CD4-positive, alpha-beta memory T cell (primary cell): ENCODE measurements around the gene CBX1. TPM values are rescaled to one million over a fixed set of nuclear protein-coding genes. Genes with fewer than 3 reads are reported as not detected.

Experiments
- CTCF ChIA-PET: fragments of 350-600 bp; sonication (Branson Sonifier 250); formaldehyde crosslinking; loops from one replicate; lab custom pipeline; 2021; ENCODE audit warnings: inconsistent platforms; ENCODE audit not compliant: partially characterized antibody; lab: Charles Lee
- POLR2A ChIA-PET: fragments of 350-600 bp; sonication (Branson Sonifier 250); formaldehyde crosslinking; loops from one replicate; lab custom pipeline; 2021; ENCODE audit not compliant: partially characterized antibody; lab: Charles Lee
- DNase-seq, 5 donors: peaks; one replicate each; pipeline versions ENCODE4 v3.0.0 to v3.0.0-alpha.2; 2020 to 2022; ENCODE audit warnings: mixed read lengths in 1 of 5
- H3K27ac ChIP-seq: one replicate; pipeline ENCODE4 v1.7.0; 2013; ENCODE audit warnings: low read depth, low read length
- H3K27me3 ChIP-seq: 2 replicates; pipeline ENCODE4 v1.7.0; 2013; ENCODE audit warnings: mild to moderate bottlenecking, low read length, moderate library complexity; ENCODE audit not compliant: insufficient read depth
- H3K36me3 ChIP-seq: 2 replicates; pipeline ENCODE4 v1.7.0; 2013; ENCODE audit warnings: mild to moderate bottlenecking, low read length, moderate library complexity; ENCODE audit not compliant: insufficient read depth
- H3K4me1 ChIP-seq: 2 replicates; pipeline ENCODE4 v1.7.0; 2013; ENCODE audit warnings: mild to moderate bottlenecking, low read length, moderate library complexity; ENCODE audit not compliant: insufficient read depth
- H3K4me3 ChIP-seq, 2 donors: one replicate each; pipeline ENCODE4 v1.7.0; 2013; ENCODE audit warnings: low read length in 2 of 2, mild to moderate bottlenecking in 1 of 2
- H3K9me3 ChIP-seq, 2 donors: one replicate each; pipeline ENCODE4 v1.7.0; 2013; ENCODE audit warnings: low read length in 2 of 2, control low read depth in 1 of 2; ENCODE audit not compliant: control insufficient read depth in 1 of 2
- H3K27ac Mint-ChIP-seq, 7 donors: one replicate each; pipeline ENCODE4 v1.8.0; 2020 to 2021; ENCODE audit warnings: mixed read lengths in 7 of 7, mild to moderate bottlenecking in 6 of 7, inconsistent platforms in 3 of 7, moderate library complexity in 3 of 7
- H3K27me3 Mint-ChIP-seq, 2 donors: one replicate each; pipeline ENCODE4 v1.8.0; 2020 to 2021; ENCODE audit warnings: mixed read lengths in 2 of 2
- H3K36me3 Mint-ChIP-seq, 2 donors: one replicate each; pipeline ENCODE4 v1.8.0; 2020 to 2021; ENCODE audit warnings: mixed read lengths in 2 of 2, inconsistent platforms in 1 of 2, mild to moderate bottlenecking in 1 of 2
- H3K4me1 Mint-ChIP-seq, 4 donors: one replicate each; pipeline ENCODE4 v1.8.0; 2020 to 2021; ENCODE audit warnings: mixed read lengths in 4 of 4, mild to moderate bottlenecking in 1 of 4
- H3K4me3 Mint-ChIP-seq, 8 donors: one replicate each; pipeline ENCODE4 v1.8.0; 2020 to 2021; ENCODE audit warnings: mixed read lengths in 8 of 8, mild to moderate bottlenecking in 7 of 8, moderate library complexity in 6 of 8, inconsistent platforms in 3 of 8
- H3K9me3 Mint-ChIP-seq, 8 donors: one replicate each; pipeline ENCODE4 v1.8.0; 2020 to 2021; ENCODE audit warnings: mixed read lengths in 8 of 8, mild to moderate bottlenecking in 5 of 8, inconsistent platforms in 3 of 8, moderate library complexity in 1 of 8
- intact Hi-C: fragments of 100-400 bp; cut with micrococcal nuclease; formaldehyde crosslinking; loops from one replicate; pipeline ENCODE4 v1.15.1; 2023
- polyA plus RNA-seq, 2 donors: library from polyadenylated mRNA; unstranded; fragments of 300-500 nt; fragmentation: Illumina TruSeq; gene quantifications; one replicate each; pipeline ENCODE4 v1.2.3, GENCODE V29; 2021
- total RNA-seq, 2 experiments: library from RNA; stranded (reverse); gene quantifications; one replicate each; pipeline ENCODE4 v1.2.3, GENCODE V29; 2021

Gene CBX1
- total and polyA plus RNA-seq, 4 experiments from 2014 or later, result 10.1 to 37.1 (median 26.9) TPM

DNA sequence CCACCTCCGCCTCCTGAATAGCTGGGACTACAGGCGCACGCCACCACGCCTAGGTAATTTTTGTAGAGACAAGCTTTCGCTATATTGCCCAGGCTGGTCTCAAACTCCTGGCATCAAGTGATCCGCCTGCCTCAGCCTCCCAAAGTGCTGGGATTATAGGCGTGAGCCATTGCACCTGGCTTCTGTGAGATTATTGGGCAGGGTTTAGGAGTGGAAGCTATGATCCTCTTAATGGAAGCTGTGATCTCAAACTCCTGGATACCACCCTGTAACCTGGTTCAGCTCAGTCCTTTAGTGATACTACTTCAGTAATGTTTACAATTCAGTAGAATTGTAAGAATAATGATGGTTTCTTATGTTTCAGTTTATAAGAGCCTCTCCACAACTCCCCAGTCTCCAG is 39.0 kb downstream of the CBX1 start:
- no peaks in the 10 kb centered on the region for H3K9me3 Mint-ChIP-seq
- CTCF ChIA-PET, result interaction anchor here (1.1 to 1.4 kb wide), 2 partner anchors 12 to 35 kb away, joined by 3 to 10 read pairs; no protein-coding TSS in a partner anchor

DNA sequence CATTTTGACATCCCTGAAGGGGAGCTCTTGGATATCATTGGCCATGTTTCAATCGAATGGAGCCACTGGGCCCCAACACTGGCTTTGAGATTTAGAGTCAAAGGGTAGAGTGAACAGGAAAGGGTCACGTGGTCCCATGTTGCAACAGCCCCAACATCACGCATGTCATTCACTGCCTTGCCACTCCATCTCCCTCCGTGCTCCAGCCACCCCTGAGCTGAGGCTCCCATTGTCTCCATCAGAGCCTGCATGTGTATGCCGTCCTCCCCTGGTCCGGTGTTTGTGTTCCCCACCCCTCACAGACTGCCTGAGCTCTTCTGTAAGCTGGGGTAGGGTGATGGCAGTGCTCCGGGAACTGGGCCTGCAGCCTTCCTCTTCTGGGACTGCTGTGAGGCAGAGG is 41.0 kb downstream of the CBX1 start:
- Histone ChIP-seq H3K9me3 (no peaks in the 10 kb centered on the region), H3K36me3 (peaks cover 59% of the 10 kb centered on the region), H3K27ac (no peak overlapping the region), H3K27me3 (no peaks in the 10 kb centered on the region), H3K4me3 (no peak overlapping the region), H3K4me1 (peaks cover under 1% of the 10 kb centered on the region)
- H3K4me3 Mint-ChIP-seq, result no peak overlapping the region
- ChIA-PET CTCF (interaction anchor here (3.7 kb wide), 1 partner anchor 19 kb away, joined by 17 read pairs; no protein-coding TSS in a partner anchor), POLR2A (no interaction called here)
- H3K4me1 Mint-ChIP-seq, result peaks cover 4 to 15% (median 11%) of the 10 kb centered on the region in 4 donors
- DNase-seq, result no peak
- no peaks in the 10 kb centered on the region for H3K9me3 Mint-ChIP-seq
- H3K27me3 Mint-ChIP-seq, result no peaks in the 10 kb centered on the region
- intact Hi-C loops, result no loop called here
- peaks cover 51 to 81% of the 10 kb centered on the region in 2 donors for H3K36me3 Mint-ChIP-seq
- H3K27ac Mint-ChIP-seq, result no peak overlapping the region

More for the DNA sequence above, 39.0 kb downstream of the CBX1 start:
- Mint-ChIP-seq H3K4me1 (peaks cover 0 to 4% (median 2%) of the 10 kb centered on the region in 4 donors), H3K27ac (no peak overlapping the region), H3K36me3 (peaks cover 43 to 74% of the 10 kb centered on the region in 2 donors), H3K4me3 (no peak overlapping the region), H3K27me3 (no peaks in the 10 kb centered on the region)
- H3K4me3 ChIP-seq, result no peak overlapping the region
- no peaks in the 10 kb centered on the region for H3K4me1 ChIP-seq
- H3K9me3 ChIP-seq, result no peaks in the 10 kb centered on the region
- DNase-seq, result no peak
- POLR2A ChIA-PET, result interaction anchor here (1.2 to 1.4 kb wide), 2 partner anchors 13 to 15 kb away, joined by 3 to 6 read pairs; no protein-coding TSS in a partner anchor
- H3K36me3 ChIP-seq, result peaks cover 51% of the 10 kb centered on the region
- intact Hi-C loops, result no loop called here
- no peak overlapping the region for H3K27ac ChIP-seq
- no peaks in the 10 kb centered on the region for H3K27me3 ChIP-seq

DNA sequence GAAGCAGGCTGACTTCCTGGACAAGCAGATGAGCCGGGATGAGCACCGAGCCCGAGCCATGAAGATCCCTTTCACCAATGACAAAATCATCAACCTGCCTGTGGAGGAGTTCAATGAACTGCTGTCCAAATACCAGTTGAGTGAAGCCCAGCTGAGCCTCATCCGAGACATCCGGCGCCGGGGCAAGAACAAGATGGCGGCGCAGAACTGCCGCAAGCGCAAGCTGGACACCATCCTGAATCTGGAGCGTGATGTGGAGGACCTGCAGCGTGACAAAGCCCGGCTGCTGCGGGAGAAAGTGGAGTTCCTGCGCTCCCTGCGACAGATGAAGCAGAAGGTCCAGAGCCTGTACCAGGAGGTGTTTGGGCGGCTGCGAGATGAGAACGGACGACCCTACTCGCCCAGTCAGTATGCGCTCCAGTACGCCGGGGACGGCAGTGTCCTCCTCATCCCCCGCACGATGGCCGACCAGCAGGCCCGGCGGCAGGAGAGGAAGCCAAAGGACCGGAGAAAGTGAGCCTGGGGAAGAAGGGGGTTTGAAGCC is 42.1 kb downstream of the CBX1 start:
- Histone ChIP-seq H3K4me3 (no peak overlapping the region), H3K9me3 (no peaks in the 10 kb centered on the region), H3K36me3 (peaks cover 60% of the 10 kb centered on the region), H3K4me1 (peaks cover 5% of the 10 kb centered on the region), H3K27ac (no peak overlapping the region), H3K27me3 (no peaks in the 10 kb centered on the region)
- CTCF ChIA-PET, result interaction anchor here (1.1 to 3.7 kb wide), 3 partner anchors 20 to 32 kb away, joined by 3 to 17 read pairs (median 8); no protein-coding TSS in a partner anchor
- intact Hi-C loops, result no loop called here
- Mint-ChIP-seq H3K27ac (peak overlapping the region in 2 of 7 donors; percentile 54 to 84), H3K36me3 (peaks cover 44 to 73% of the 10 kb centered on the region in 2 donors), H3K4me1 (peaks cover 7 to 21% (median 14%) of the 10 kb centered on the region in 4 donors), H3K27me3 (no peaks in the 10 kb centered on the region), H3K4me3 (no peak overlapping the region), H3K9me3 (no peaks in the 10 kb centered on the region)
- no peak for DNase-seq
- POLR2A ChIA-PET, result no interaction called here

DNA sequence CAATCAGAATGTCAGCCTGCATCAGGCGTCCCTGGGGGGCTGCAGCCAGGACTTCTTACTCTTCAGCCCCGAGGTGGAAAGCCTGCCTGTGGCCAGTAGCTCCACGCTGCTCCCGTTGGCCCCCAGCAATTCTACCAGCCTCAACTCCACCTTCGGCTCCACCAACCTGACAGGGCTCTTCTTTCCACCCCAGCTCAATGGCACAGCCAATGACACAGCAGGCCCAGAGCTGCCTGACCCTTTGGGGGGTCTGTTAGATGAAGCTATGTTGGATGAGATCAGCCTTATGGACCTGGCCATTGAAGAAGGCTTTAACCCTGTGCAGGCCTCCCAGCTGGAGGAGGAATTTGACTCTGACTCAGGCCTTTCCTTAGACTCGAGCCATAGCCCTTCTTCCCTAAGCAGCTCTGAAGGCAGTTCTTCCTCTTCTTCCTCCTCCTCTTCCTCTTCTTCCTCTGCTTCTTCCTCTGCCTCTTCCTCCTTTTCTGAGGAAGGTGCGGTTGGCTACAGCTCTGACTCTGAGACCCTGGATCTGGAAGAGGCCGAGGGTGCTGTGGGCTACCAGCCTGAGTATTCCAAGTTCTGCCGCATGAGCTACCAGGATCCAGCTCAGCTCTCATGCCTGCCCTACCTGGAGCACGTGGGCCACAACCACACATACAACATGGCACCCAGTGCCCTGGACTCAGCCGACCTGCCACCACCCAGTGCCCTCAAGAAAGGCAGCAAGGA is 42.7 kb downstream of the CBX1 start:
- no peak for DNase-seq
- no peak overlapping the region for H3K27ac ChIP-seq
- no peak overlapping the region for H3K4me3 ChIP-seq
- ChIA-PET POLR2A (interaction anchor here (1.3 to 2.0 kb wide), 2 partner anchors 10 to 33 kb away, joined by 4 to 6 read pairs; partner anchors contain the start of gene NFE2L1), CTCF (interaction anchor here (0.7 to 3.7 kb wide), 6 partner anchors 9 to 88 kb away, joined by 3 to 17 read pairs (median 3); partner anchors contain the start of gene CDK5RAP3)
- no peaks in the 10 kb centered on the region for H3K9me3 ChIP-seq
- Mint-ChIP-seq H3K27ac (peak overlapping the region in 3 of 7 donors; percentile 8 to 84 (median 54)), H3K4me1 (peaks cover 9 to 26% (median 14%) of the 10 kb centered on the region in 4 donors), H3K9me3 (no peaks in the 10 kb centered on the region), H3K27me3 (no peaks in the 10 kb centered on the region), H3K4me3 (no peak overlapping the region), H3K36me3 (peaks cover 43 to 72% of the 10 kb centered on the region in 2 donors)
- peaks cover 7% of the 10 kb centered on the region for H3K4me1 ChIP-seq
- intact Hi-C loops, result no loop called here
- H3K36me3 ChIP-seq, result peaks cover 66% of the 10 kb centered on the region
- H3K27me3 ChIP-seq, result no peaks in the 10 kb centered on the region

DNA sequence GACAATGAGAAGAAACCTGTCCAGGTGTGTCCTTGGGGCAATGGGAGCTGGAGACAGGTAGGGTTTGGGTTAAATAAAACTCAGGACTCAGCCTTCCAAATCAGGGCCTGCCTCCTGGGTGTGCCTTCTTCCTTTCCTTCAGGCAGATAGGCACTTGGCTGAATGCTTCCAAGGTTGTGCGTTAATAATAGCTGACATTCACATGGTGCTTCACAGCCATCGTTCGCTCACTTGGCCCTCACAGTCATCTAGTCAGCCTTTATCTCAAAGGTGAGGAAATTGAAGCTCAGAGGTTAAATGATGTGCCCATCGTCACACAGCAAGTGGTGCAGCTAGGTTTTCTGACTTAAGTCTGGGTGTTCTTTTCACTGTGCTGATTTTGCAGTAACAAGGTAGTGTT is 43.7 kb downstream of the CBX1 start:
- ChIA-PET POLR2A (interaction anchor here (1.3 to 2.0 kb wide), 2 partner anchors 10 to 32 kb away, joined by 4 to 6 read pairs; partner anchors contain the start of gene NFE2L1), CTCF (interaction anchor here (0.7 to 3.7 kb wide), 5 partner anchors 10 to 87 kb away, joined by 3 to 17 read pairs (median 3); partner anchors contain the start of gene CDK5RAP3)
- Mint-ChIP-seq H3K27me3 (no peaks in the 10 kb centered on the region), H3K4me3 (no peak overlapping the region), H3K9me3 (no peaks in the 10 kb centered on the region), H3K4me1 (peaks cover 12 to 35% (median 20%) of the 10 kb centered on the region in 4 donors), H3K36me3 (peaks cover 45 to 77% of the 10 kb centered on the region in 2 donors), H3K27ac (peak overlapping the region in 1 of 7 donors; percentile 7)
- Histone ChIP-seq H3K27me3 (no peaks in the 10 kb centered on the region), H3K36me3 (peaks cover 76% of the 10 kb centered on the region), H3K4me1 (peaks cover 16% of the 10 kb centered on the region), H3K4me3 (no peak overlapping the region), H3K27ac (no peak overlapping the region), H3K9me3 (no peaks in the 10 kb centered on the region)
- DNase-seq, result no peak
- intact Hi-C loops, result no loop called here

DNA sequence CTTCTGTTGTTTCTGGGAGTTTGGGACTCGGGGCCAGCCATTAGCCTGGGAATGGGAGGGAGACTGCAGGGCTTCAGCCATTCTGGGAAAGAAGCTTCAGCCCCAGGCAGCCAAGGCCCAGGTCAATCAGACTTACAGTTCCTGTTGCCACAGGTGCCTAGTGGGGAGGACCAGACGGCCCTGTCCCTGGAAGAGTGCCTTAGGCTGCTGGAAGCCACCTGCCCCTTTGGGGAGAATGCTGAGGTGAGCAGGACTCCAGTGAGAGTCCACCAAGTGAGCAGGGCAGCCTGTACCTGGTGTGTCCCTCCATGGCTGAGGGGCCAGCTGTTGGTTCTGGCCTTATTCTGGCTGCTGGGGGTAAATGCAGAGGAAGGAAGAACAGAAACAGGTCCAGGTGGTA is 44.4 kb downstream of the CBX1 start:
- CTCF ChIA-PET, result interaction anchor here (3.7 kb wide), 1 partner anchor 23 kb away, joined by 17 read pairs; no protein-coding TSS in a partner anchor
- H3K4me3 ChIP-seq, result no peak overlapping the region
- peaks cover 45 to 79% of the 10 kb centered on the region in 2 donors for H3K36me3 Mint-ChIP-seq

More for the DNA sequence above, 44.4 kb downstream of the CBX1 start:
- peaks cover 76% of the 10 kb centered on the region for H3K36me3 ChIP-seq
- Mint-ChIP-seq H3K4me1 (peaks cover 17 to 43% (median 24%) of the 10 kb centered on the region in 4 donors), H3K27me3 (no peaks in the 10 kb centered on the region), H3K27ac (no peak overlapping the region), H3K4me3 (no peak overlapping the region), H3K9me3 (no peaks in the 10 kb centered on the region)
- peaks cover 24% of the 10 kb centered on the region for H3K4me1 ChIP-seq
- no peaks in the 10 kb centered on the region for H3K27me3 ChIP-seq
- POLR2A ChIA-PET, result interaction anchor here (2.0 kb wide), 1 partner anchor 9 kb away, joined by 6 read pairs; the partner anchor contains the start of gene NFE2L1
- intact Hi-C loops, result no loop called here
- DNase-seq, result no peak
- H3K9me3 ChIP-seq, result no peaks in the 10 kb centered on the region
- no peak overlapping the region for H3K27ac ChIP-seq
